G401.6 (cell line): ENCODE data around the gene DCAF6.
A peak's percentile ranks its signal among the peaks of the same experiment; 100 is the strongest.

Source experiments
- FAIRE-seq: peaks from 2 replicates; lab custom pipeline; 2012; peaks lifted over from hg19 to GRCh38; lab: Jason Lieb, UNC

DCAF6 gene

GRCh38 chr1:167957710-167958109 lies 21.2 kb downstream of the DCAF6 start:
- FAIRE-seq = no peak

DNA sequence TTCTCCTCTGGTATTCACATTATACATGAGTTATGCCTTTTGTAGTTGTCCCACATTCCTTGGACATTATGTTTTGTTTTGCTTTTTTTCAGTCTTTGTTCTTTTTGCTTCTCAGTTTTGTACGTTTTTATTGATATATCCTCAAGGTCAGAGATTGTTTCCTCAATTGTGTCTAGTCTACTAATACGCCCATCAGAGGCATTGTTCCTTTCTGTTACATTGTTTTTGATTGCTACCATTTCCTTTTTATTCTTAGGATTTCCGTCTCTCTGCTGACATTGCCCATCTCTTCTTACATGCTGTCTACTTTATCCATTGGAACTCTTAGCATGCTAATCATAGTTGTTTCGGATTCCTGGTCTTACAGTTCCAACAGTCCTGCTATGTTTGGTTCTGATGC lies 28.2 kb downstream of the DCAF6 start:
- no peak for FAIRE-seq

GRCh38 chr1:167966050-167966449 lies 29.6 kb downstream of the DCAF6 start:
- FAIRE-seq = no peak

- FAIRE-seq = no peak
Measured at GRCh38 chr1:167968569-167968968, 32.1 kb downstream of the DCAF6 start.

GRCh38 chr1:167973832-167974231 lies 37.3 kb downstream of the DCAF6 start:
- FAIRE-seq = no peak

- no peak for FAIRE-seq
Measured at GRCh38 chr1:167974698-167975097, 38.2 kb downstream of the DCAF6 start.

GRCh38 chr1:167977245-167977644 lies 40.8 kb downstream of the DCAF6 start:
- FAIRE-seq = no peak

- no peak for FAIRE-seq
Measured at GRCh38 chr1:167981933-167982332, 45.5 kb downstream of the DCAF6 start.

DNA sequence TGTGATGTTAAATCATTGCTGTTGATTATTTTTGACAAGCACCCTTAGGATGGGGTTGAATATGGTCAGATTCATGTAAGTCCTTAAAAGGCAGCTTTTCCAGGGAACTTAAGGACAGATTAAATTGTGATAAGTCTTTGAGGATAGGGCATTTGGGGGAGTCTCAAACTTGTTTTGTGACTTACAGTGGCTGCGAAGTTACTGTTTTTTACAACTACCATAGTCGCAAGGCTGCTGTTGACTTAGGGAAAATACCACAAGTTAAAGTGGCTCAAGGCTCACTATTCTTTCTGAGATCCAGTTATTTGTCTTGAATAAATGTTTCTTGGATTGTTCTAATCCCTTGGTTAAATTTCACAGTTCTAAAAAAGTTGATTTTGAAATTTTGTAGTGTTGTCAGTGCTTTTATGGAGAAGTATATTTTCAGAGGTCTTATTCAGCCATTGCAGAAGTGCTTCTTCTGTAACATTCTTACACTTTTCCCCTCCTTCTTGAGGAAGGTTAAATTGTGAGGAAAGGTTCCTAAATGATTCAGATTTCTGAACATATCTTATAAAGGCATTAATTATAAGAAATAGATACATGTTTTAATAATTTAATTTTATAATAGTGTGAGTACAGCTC lies 47.4 kb downstream of the DCAF6 start:
- FAIRE-seq = no peak

DNA sequence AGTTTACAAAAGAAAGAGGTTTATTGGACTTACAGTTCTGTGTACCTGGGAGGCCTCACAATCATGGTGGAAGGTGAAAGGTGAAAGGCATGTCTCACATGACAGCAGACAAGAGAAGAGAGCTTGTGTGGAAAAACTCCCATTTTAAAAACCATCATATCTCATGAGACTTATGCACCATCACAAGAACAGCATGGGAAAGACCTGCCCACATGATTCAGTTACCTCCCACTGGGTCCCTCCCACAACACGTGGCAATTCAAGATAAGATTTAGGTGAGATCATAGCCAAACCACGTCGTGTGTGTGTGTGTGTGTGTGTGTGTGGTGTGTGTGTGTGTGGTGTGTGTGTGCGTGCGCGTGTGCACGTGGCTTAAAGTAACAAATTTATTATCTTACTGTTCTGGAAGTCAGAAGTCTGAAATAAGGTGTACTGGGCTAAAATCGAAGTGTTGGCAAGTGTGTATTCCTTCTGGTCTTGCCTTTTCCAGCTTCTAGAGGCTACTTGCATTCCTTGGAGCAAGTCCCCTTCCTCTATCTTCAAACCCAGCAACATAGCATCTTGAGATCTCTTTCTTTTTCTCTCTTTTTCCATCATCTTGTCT lies 48.5 kb downstream of the DCAF6 start:
- FAIRE-seq = no peak

GRCh38 chr1:167987174-167987573 lies 50.7 kb downstream of the DCAF6 start:
- FAIRE-seq = no peak

DNA sequence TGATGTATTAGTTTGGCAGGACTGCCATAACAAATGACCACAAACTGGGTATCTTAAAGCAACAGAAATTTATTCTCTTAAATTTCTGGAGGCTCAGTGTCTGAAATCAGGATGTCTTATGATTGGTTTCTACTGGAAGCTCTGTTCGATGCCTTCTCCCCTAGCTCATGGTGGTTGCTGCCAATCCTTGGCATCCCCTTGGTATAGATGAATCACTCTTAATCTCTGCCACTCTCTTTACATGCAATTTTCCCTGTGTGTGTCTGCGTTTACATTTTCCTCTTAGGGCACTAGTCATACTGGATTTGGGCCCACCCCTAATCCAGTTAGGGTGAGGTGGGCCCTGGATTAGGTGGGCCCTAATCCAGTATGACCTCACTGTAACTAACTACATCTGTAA lies 55.1 kb downstream of the DCAF6 start:
- no peak for FAIRE-seq

GRCh38 chr1:167993720-167994119 lies 57.2 kb downstream of the DCAF6 start:
- peak; percentile 96 for FAIRE-seq

DNA sequence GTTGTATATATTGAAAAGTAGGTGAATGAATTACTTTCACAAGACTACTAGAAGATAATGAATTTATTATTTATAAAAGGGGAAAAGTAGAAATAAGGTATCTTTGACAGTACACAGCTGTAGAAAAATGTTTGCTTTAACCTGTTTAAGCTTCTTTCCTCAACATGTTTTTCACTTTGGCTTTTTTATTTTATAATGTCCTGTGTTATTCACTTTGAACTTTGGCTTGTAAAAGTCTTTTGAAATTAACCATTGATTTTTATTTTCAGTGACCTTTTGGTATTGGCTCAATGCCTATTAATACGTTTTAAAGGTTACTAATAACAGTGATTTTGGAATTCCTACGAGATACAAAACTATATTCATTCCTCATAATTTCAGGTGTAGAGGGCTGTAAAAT lies 58.1 kb downstream of the DCAF6 start:
- FAIRE-seq = peak; percentile 6

GRCh38 chr1:167995038-167995437 lies 58.6 kb downstream of the DCAF6 start:
- FAIRE-seq = no peak

- no peak for FAIRE-seq
Measured at GRCh38 chr1:167996266-167996665, 59.8 kb downstream of the DCAF6 start.

- no peak for FAIRE-seq
Measured at GRCh38 chr1:167997037-167997575, 60.6 kb downstream of the DCAF6 start.

DNA sequence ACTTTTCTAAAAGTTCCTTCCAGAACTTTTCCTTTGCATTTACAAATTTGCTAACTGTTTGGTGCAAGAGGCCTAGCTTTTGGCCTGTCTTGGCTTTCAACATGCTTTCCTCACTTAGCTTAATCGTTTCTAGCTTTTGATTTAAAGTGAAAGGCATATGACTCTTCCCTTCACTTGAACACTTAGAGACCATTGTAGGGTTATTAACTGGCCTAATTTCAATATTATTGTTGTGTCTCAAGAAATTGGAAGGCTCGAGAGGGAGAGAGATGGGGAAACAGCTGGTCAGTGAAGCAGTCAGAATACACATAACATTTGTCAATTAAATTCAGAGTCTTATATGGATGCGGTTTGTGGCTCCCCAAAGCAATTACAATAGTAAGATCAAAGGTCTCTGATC lies 63.4 kb downstream of the DCAF6 start:
- no peak for FAIRE-seq

DNA sequence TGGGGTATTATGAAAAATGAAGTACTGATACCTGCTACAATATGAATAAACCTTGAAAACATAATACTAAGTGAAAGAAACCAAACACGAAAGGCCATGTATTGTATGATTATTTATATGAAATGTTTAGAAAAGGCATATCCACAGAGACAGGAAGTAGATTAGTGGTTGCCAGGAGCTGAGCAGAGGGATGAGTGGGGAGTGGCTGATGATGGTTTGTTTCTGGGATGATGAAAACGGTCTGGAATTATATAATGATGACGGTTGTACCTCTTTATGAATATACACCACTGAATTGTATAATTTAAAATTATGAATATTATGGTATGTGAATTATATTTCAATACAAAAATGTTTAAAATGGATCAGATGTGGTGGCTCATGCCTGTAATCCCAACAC lies 64.2 kb downstream of the DCAF6 start:
- FAIRE-seq = no peak

DNA sequence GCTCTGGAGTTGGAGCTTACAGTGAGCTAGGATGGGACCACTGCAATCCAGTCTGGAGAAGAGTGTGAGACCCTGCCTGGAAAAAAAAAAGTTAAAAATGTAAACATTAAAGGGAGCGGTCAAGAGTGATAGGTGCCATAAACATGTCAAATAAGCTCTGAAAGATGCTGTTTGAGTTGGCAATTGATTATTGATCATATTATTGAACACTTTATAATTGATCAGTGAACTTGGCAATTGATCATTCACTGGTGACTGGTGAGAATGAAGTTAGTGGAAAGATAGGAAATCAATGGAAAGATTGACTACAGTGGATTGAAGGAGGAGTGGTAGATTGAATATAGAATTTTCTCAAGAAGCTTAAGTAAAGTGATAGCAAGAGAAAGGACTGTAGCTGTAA lies 64.7 kb downstream of the DCAF6 start:
- FAIRE-seq = no peak

DNA sequence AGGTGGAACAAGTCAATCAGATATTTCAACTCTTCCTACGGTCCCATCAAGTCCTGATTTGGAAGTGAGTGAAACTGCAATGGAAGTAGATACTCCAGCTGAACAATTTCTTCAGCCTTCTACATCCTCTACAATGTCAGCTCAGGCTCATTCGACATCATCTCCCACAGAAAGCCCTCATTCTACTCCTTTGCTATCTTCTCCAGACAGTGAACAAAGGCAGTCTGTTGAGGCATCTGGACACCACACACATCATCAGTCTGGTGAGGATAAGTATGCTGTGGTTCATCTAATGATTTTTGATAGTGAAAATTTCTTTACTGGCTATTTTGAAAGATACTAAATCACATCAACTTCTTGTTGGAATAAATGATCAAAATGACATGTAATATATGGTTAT lies 68.0 kb downstream of the DCAF6 start:
- FAIRE-seq = no peak

GRCh38 chr1:168005529-168005928 lies 69.0 kb downstream of the DCAF6 start:
- no peak for FAIRE-seq

- no peak for FAIRE-seq
Measured at GRCh38 chr1:168007691-168008090, 71.2 kb downstream of the DCAF6 start.

DNA sequence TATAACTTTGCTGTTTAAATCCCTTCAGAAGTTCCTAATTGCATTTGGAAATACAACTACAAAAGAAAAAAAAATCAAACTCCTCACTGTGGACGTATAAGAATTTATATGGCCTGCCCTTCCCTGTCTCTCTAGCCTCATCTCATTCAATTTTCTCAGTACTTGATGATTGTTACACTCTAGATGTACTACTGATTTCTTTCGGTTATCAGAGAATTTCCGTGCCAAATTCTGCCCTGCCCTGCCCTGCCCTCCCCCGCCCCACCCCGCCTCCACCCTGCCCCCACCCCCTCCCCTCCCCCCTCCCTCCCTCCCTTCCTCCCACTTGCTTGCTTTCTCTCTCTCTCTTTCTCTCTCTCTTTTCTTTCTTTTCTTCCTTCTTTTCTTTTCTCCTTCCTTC lies 72.1 kb downstream of the DCAF6 start:
- FAIRE-seq = no peak
